HepG2 (cell line): ENCODE measurements around the gene CABP2. TPM values are rescaled to one million over a fixed set of nuclear protein-coding genes. Genes with fewer than 3 reads are reported as not detected.
A peak's percentile ranks its signal among the peaks of the same experiment; 100 is the strongest.

Experiments used
- ATAC-seq: fragments of 200-7000 bp; cut with Tn5 transposase; 3 replicates; pipeline ENCODE4 v1.9.1; 2020; ENCODE audit warnings: mild to moderate bottlenecking, moderate library complexity
- BruUV-seq: library from RNA; stranded (reverse); fragments of 400-500 nt; replicated peaks from 2 replicates; lab custom pipeline; 2021; lab: Mats Ljungman, UMichigan
- CTCF ChIA-PET: fragments of 300-600 bp; formaldehyde crosslinking; extraction: SDS; loops from one replicate; lab custom pipeline; 2021; ENCODE audit warnings: low total read pairs, inconsistent platforms, low intra/inter-chr PET ratio; lab: Yijun Ruan, JAX
- POLR2A ChIA-PET: fragments of 350-600 bp; sonication (Branson Sonifier 250); formaldehyde crosslinking; loops from one replicate; lab custom pipeline; 2020; ENCODE audit warnings: antibody characterized with exemption, inconsistent platforms; lab: Yijun Ruan, JAX
- DNase-seq: peaks from one replicate; pipeline ENCODE4 v3.0.0-alpha.2; 2015; ENCODE audit warnings: low spot score
- FAIRE-seq: peaks from 3 replicates; lab custom pipeline; 2011; peaks lifted over from hg19 to GRCh38; lab: Jason Lieb, UNC
- H2AFZ ChIP-seq: one replicate; pipeline ENCODE4 v1.6.1; 2011; ENCODE audit warnings: low read length, inconsistent platforms
- H3K27ac ChIP-seq: fragments of 300-600 bp; 3 replicates; pipeline ENCODE4 v1.8.0; 2011; ENCODE audit warnings: mixed run types, mild to moderate bottlenecking, mixed read lengths, low read length, inconsistent platforms; ENCODE audit not compliant: insufficient read depth; ENCODE audit errors: extremely low read length
- H3K27me3 ChIP-seq, 2 experiments: fragments of 200-600 bp in 1 of 2; 2 replicates in 1 of 2; 3 replicates in 1 of 2; pipeline versions ENCODE4 v1.6.0 to v1.8.0; 2011; ENCODE audit warnings: low read length in 2 of 2, mild to moderate bottlenecking in 2 of 2, moderate library complexity in 2 of 2, inconsistent platforms in 1 of 2; ENCODE audit not compliant: insufficient read depth in 2 of 2, control insufficient read depth in 1 of 2
- H3K36me3 ChIP-seq, 2 experiments: fragments of 200-600 bp in 1 of 2; replicated peaks in 1 of 2; 2 replicates in 1 of 2; 3 replicates in 1 of 2; pipeline versions ENCODE4 v1.5.1 to v1.8.0; 2011; ENCODE audit warnings: low read length in 2 of 2, inconsistent platforms in 1 of 2; ENCODE audit not compliant: insufficient read depth in 2 of 2, control insufficient read depth in 1 of 2
- H3K4me1 ChIP-seq: 2 replicates; pipeline ENCODE4 v1.5.1; 2012; ENCODE audit warnings: low read length, inconsistent platforms; ENCODE audit not compliant: insufficient read depth
- H3K4me2 ChIP-seq: 2 replicates; pipeline ENCODE4 v1.6.0; 2011; ENCODE audit warnings: low read depth, low read length, inconsistent platforms
- H3K4me3 ChIP-seq, 3 experiments: fragments of 200-600 bp in 1 of 3; sonication (generic), shearing (Covaris generic) in 1 of 3; replicated peaks in 1 of 3; 2 replicates each; pipeline ENCODE4 v1.5.1; 2011 to 2016; ENCODE audit warnings: low read length in 3 of 3, inconsistent platforms in 2 of 3, low read depth in 2 of 3, mild to moderate bottlenecking in 2 of 3, control low read depth in 1 of 3, mixed read lengths in 1 of 3; ENCODE audit not compliant: insufficient read depth in 1 of 3
- H3K79me2 ChIP-seq: one replicate; pipeline ENCODE4 v1.6.1; 2011; ENCODE audit warnings: low read length, inconsistent platforms; ENCODE audit not compliant: insufficient read depth
- H3K9ac ChIP-seq: 2 replicates; pipeline ENCODE4 v1.6.0; 2011; ENCODE audit warnings: mild to moderate bottlenecking, low read depth, low read length, inconsistent platforms; ENCODE audit not compliant: insufficient read depth
- H3K9me3 ChIP-seq: 2 replicates; pipeline ENCODE4 v1.5.1; 2012; ENCODE audit warnings: mild to moderate bottlenecking, low read length
- H4K20me1 ChIP-seq: 2 replicates; pipeline ENCODE4 v1.6.0; 2011; ENCODE audit warnings: inconsistent platforms, mild to moderate bottlenecking, low read length, moderate library complexity; ENCODE audit not compliant: insufficient read depth
- ATF5 ChIP-seq: sonication (generic); formaldehyde crosslinking; IDR thresholded peaks from 2 replicates; pipeline ENCODE4 v1.4.0; 2020; ENCODE audit warnings: mild to moderate bottlenecking, low read depth, missing genetic modification reagents
- CENPT ChIP-seq: sonication (generic); formaldehyde crosslinking; IDR thresholded peaks from 2 replicates; pipeline ENCODE4 v1.8.0; 2022; ENCODE audit warnings: low read depth, mild to moderate bottlenecking, moderate library complexity, missing genetic modification reagents
- CHD2 ChIP-seq: IDR thresholded peaks from 2 replicates; pipeline ENCODE4 v1.6.1; 2011; ENCODE audit warnings: low read depth, low read length, improper control_type of control experiment
- DR1 ChIP-seq: sonication (generic); formaldehyde crosslinking; IDR thresholded peaks from 2 replicates; pipeline ENCODE4 v1.8.0; 2021; ENCODE audit warnings: mild to moderate bottlenecking, missing genetic modification reagents, inconsistent platforms
- ETS1 ChIP-seq: sonication (generic); formaldehyde crosslinking; IDR thresholded peaks from 2 replicates; pipeline ENCODE4 v1.4.0; 2020; ENCODE audit warnings: missing genetic modification reagents
- GABPA ChIP-seq, 2 experiments: IDR thresholded peaks; 2 replicates each; pipeline ENCODE4 v1.6.1; 2011 to 2016; ENCODE audit warnings: low read depth in 2 of 2, low read length in 1 of 2, missing biosample characterization in 1 of 2, missing genetic modification characterization in 1 of 2
- GATAD1 ChIP-seq: IDR thresholded peaks from 2 replicates; pipeline ENCODE4 v1.6.1; 2016; ENCODE audit warnings: missing genetic modification reagents, missing compliant biosample characterization
- HES4 ChIP-seq: sonication (generic); formaldehyde crosslinking; IDR thresholded peaks from 2 replicates; pipeline ENCODE4 v1.9.0; 2021; ENCODE audit warnings: mild to moderate bottlenecking, missing genetic modification reagents, borderline replicate concordance
- KAT8 ChIP-seq: IDR thresholded peaks from 2 replicates; pipeline ENCODE4 v1.6.1; 2016; ENCODE audit warnings: missing genetic modification reagents, missing compliant biosample characterization
- KLF12 ChIP-seq: sonication (generic); formaldehyde crosslinking; IDR thresholded peaks from 2 replicates; pipeline ENCODE4 v1.4.0; 2020; ENCODE audit warnings: missing genetic modification reagents, borderline replicate concordance
- RARA ChIP-seq: IDR thresholded peaks from 2 replicates; pipeline ENCODE4 v1.6.1; 2016; ENCODE audit warnings: missing genetic modification reagents, missing compliant biosample characterization
- SOX6 ChIP-seq, 2 experiments: fragments of 450-650 bp in 1 of 2; sonication (generic) in 1 of 2; formaldehyde crosslinking in 1 of 2; IDR thresholded peaks; 2 replicates each; pipeline versions ENCODE4 v1.4.0 to v1.6.1; 2017 to 2020; ENCODE audit warnings: antibody characterized with exemption in 1 of 2, mild to moderate bottlenecking in 1 of 2, missing genetic modification reagents in 1 of 2
- TBL1XR1 ChIP-seq: fragments of 150-350 bp; IDR thresholded peaks from 2 replicates; pipeline ENCODE4 v1.6.1; 2014; ENCODE audit warnings: borderline replicate concordance, low read length; ENCODE audit not compliant: partially characterized antibody
- ZFAT ChIP-seq: sonication (generic); formaldehyde crosslinking; conservative IDR thresholded peaks from 2 replicates; pipeline ENCODE4 v1.8.1; 2023; ENCODE audit warnings: missing genetic modification reagents, inconsistent platforms
- ZFP37 ChIP-seq: sonication (generic); formaldehyde crosslinking; IDR thresholded peaks from 2 replicates; pipeline ENCODE4 v1.4.0; 2020; ENCODE audit warnings: missing genetic modification reagents, borderline replicate concordance
- ZNF747 ChIP-seq: sonication (generic); formaldehyde crosslinking; IDR thresholded peaks from 2 replicates; pipeline ENCODE4 v1.8.1; 2023; ENCODE audit warnings: missing genetic modification reagents, mild to moderate bottlenecking, borderline replicate concordance
- WGBS: methylation state at CpG from one replicate; pipeline ENCODE4 v1.1.6; 2017; ENCODE audit warnings: low lambda C conversion rate; 5-methylcytosine and 5-hydroxymethylcytosine counted together
- in situ Hi-C: cut with HindIII; loops from 2 replicates; pipeline ENCODE4 v1.10.0; 2017; ENCODE audit warnings: low pct_unique_long_range_greater_than_20kb; ENCODE audit not compliant: extremely low pct_ligation_motif_present
- intact Hi-C: fragments of 100-400 bp; cut with micrococcal nuclease; formaldehyde crosslinking; loops from one replicate; pipeline ENCODE4 v1.10.0; 2022; ENCODE audit not compliant: unreplicated experiment
- polyA plus RNA-seq, 8 experiments: library from polyadenylated mRNA; depleted of rRNA in 3 of 8; stranded (reverse) in 7 of 8; unstranded in 1 of 8; fragments of >200 nt; fragmentation: Illumina TruSeq in 4 of 8; extraction: Trizol in 4 of 8; gene quantifications; 2 replicates each; pipeline versions ENCODE4 v1.2.1 to v1.2.3, GENCODE V29; 2011 to 2016; ENCODE audit warnings: low read depth in 4 of 8, missing spikeins in 1 of 8, mixed read lengths in 1 of 8; ENCODE audit not compliant: insufficient read depth in 1 of 8
- total RNA-seq, 5 experiments: library from RNA; depleted of rRNA; stranded (reverse); fragments of >200 nt; fragmentation: Illumina TruSeq; extraction: Trizol; gene quantifications; 2 replicates each; pipeline ENCODE4 v1.2.3, GENCODE V29; 2016; ENCODE audit warnings: low read depth in 1 of 5
- TF ChIP-seq, protein P1 (sequence below): sonication (generic); formaldehyde crosslinking; conservative IDR thresholded peaks from 2 replicates; pipeline ENCODE4 v1.8.1; 2023; ENCODE audit warnings: missing genetic modification reagents

The CABP2 gene
- total and polyA plus RNA-seq, 2 of the 13 experiments (the other 11 are each of a cell fraction or from before 2014, with no cell fraction given), result not detected

- ChIA-PET CTCF (no interaction called here), POLR2A (no interaction called here)
- Histone ChIP-seq H3K79me2 (no peaks in the 10 kb centered on the region), H3K9ac (no peak overlapping the region), H3K9me3 (no peaks in the 10 kb centered on the region), H3K4me2 (peak overlapping the region; percentile 43), H4K20me1 (no peaks in the 10 kb centered on the region), H3K27me3 (no peaks in the 10 kb centered on the region), H2AFZ (peak overlapping the region; percentile 20), H3K27ac (no peak overlapping the region), H3K4me1 (peaks cover 43% of the 10 kb centered on the region), H3K36me3 (no peaks in the 10 kb centered on the region), H3K4me3 (no peak overlapping the region)
- 30% methylated on average over 8 of the region's 10 CpGs for WGBS
- intact Hi-C loops, result no loop called here
- TF ChIP-seq GABPA (IDR thresholded peaks at IDR 0.05; ENCODE audit: low read depth, low read length), result no peak
- TF ChIP-seq GABPA (CRISPR knock-in tag; IDR thresholded peaks at IDR 0.05; ENCODE audit: low read depth), result 0 out of 2 replicates have a peak, but pooled peaks have one; percentile 16
- TF ChIP-seq ATF5 (CRISPR knock-in tag), result no peak
- TF ChIP-seq ZFAT (CRISPR knock-in tag), result no peak
- TF ChIP-seq DR1, result no peak
- TF ChIP-seq GATAD1 (CRISPR knock-in tag), result no peak
- no peak for TF ChIP-seq CENPT (CRISPR knock-in tag)
- no peak for TF ChIP-seq ZFP37 (CRISPR knock-in tag)
- no peak for TF ChIP-seq SOX6 (IDR thresholded peaks at IDR 0.05)
- TF ChIP-seq SOX6 (CRISPR knock-in tag; IDR thresholded peaks at IDR 0.05), result no peak
- 0 out of 2 replicates have a peak, but pooled peaks have one; percentile 41 for TF ChIP-seq KLF12 (CRISPR knock-in tag)
- TF ChIP-seq HES4 (CRISPR knock-in tag), result no peak
- no peak for TF ChIP-seq TBL1XR1
- no peak for TF ChIP-seq ETS1 (CRISPR knock-in tag)
- TF ChIP-seq, protein P1, sequence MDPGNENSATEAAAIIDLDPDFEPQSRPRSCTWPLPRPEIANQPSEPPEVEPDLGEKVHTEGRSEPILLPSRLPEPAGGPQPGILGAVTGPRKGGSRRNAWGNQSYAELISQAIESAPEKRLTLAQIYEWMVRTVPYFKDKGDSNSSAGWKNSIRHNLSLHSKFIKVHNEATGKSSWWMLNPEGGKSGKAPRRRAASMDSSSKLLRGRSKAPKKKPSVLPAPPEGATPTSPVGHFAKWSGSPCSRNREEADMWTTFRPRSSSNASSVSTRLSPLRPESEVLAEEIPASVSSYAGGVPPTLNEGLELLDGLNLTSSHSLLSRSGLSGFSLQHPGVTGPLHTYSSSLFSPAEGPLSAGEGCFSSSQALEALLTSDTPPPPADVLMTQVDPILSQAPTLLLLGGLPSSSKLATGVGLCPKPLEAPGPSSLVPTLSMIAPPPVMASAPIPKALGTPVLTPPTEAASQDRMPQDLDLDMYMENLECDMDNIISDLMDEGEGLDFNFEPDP (CRISPR knock-in tag), result 0 out of 2 replicates have a peak, but pooled peaks have one; percentile 59
- no peak for TF ChIP-seq CHD2
- no peak for TF ChIP-seq KAT8 (CRISPR knock-in tag)
- TF ChIP-seq ZNF747 (CRISPR knock-in tag), result no peak
- peak; percentile 24; the same call in 1 of the 2 replicates for TF ChIP-seq RARA (CRISPR knock-in tag)
- in situ Hi-C loops, result no loop called here
- no TSS peak for BruUV-seq
- peak; percentile 51 for ATAC-seq
- no peak for FAIRE-seq
- DNase-seq, result no peak
These were observed 21.5 kb upstream of the CABP2 start for GRCh38 chr11:67544616-67545242.
